Esophagus (tissue), 2 donors: Measurements from ENCODE around the gene ICE1. TPM values are rescaled to one million over a fixed set of nuclear protein-coding genes. Genes with fewer than 3 reads are reported as not detected.
"Not testable (repeated sequence)": the region's sequence is repeated elsewhere in the genome, so short reads cannot be mapped to it uniquely, and the experiment has no call there.

Experiments used
- H3K27ac ChIP-seq, 2 donors: one replicate each; pipeline ENCODE4 v1.5.1; 2013; ENCODE audit warnings: low read depth in 2 of 2, mild to moderate bottlenecking in 2 of 2, inconsistent platforms in 1 of 2, low read length in 1 of 2, moderate library complexity in 1 of 2
- H3K27me3 ChIP-seq, 2 donors: one replicate each; pipeline ENCODE4 v1.6.1; 2013; ENCODE audit warnings: low read length in 2 of 2, control low read depth in 1 of 2, mild to moderate bottlenecking in 1 of 2; ENCODE audit not compliant: insufficient read depth in 2 of 2, control insufficient read depth in 1 of 2
- H3K36me3 ChIP-seq, 2 donors: one replicate each; pipeline ENCODE4 v1.6.1; 2013; ENCODE audit warnings: low read length in 1 of 2; ENCODE audit not compliant: control insufficient read depth in 2 of 2, insufficient read depth in 2 of 2
- H3K4me1 ChIP-seq, 2 donors: one replicate each; pipeline ENCODE4 v1.6.1; 2013; ENCODE audit warnings: low read length in 1 of 2; ENCODE audit not compliant: control insufficient read depth in 2 of 2, insufficient read depth in 2 of 2
- H3K4me3 ChIP-seq, 2 donors: one replicate each; pipeline ENCODE4 v1.5.1; 2013; ENCODE audit warnings: low read length in 2 of 2, mild to moderate bottlenecking in 2 of 2, low read depth in 1 of 2, moderate library complexity in 1 of 2
- H3K9me3 ChIP-seq, 2 donors: one replicate each; pipeline ENCODE4 v1.6.1; 2013; ENCODE audit warnings: mild to moderate bottlenecking in 2 of 2, low read depth in 1 of 2, low read length in 1 of 2, moderate library complexity in 1 of 2; ENCODE audit not compliant: control insufficient read depth in 2 of 2, insufficient read depth in 1 of 2
- WGBS, 2 donors: extraction: QIAGEN DNeasy Blood & Tissue Kit; methylation state at CpG; one replicate each; pipeline ENCODE4 v1.1.7; 2013; 5-methylcytosine and 5-hydroxymethylcytosine counted together
- polyA plus RNA-seq, 2 donors: library from polyadenylated mRNA; stranded (reverse); fragments of 200-250 nt; gene quantifications; one replicate each; pipeline ENCODE4 v1.2.3, GENCODE V29; 2013
- donor health status: healthy with polysubstance abuse.
- donor health status: Bipolar disorder and iron deficiency.

The ICE1 gene
- polyA plus RNA-seq, 2 donors, result 3.2 to 4.8 TPM

DNA sequence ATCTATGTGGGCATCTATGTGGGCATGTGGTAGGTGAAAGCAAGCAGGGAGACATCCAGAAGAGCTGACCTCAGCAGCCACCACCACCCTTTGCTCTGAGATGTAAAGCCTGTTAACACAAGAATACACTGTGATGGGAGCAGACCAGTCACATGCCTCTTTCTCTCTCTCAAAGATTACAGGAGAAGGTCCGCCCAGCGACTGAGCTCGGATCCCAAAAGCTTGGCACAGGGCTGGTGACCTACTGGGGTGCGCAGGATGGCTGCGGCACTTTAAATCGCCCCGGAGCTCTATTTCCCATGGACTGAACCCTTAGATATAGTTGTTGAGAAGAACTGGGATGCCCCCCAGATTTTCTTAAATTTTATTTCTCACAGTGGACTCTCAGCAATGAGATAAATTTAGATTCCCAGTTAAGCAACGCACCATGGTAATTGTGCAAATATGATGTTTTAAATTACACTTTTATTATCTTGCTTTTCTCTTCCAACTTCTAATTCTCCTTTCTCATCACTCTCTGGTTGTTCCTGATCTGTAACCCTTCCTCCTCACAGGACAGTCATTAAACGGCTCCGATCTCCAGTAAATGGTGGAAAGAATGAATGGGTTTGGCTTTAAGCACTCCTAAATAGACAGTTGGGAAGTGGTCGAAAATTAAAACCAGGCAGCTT is 37.7 kb upstream of the ICE1 start:
- no peaks in the 10 kb centered on the region for H3K36me3 ChIP-seq
- H3K9me3 ChIP-seq, result no peaks in the 10 kb centered on the region
- no peak overlapping the region for H3K27ac ChIP-seq
- WGBS, 2 donors, result 89 to 90% methylated on average over 11 of the region's 11 CpGs
- H3K4me1 ChIP-seq, result no peaks in the 10 kb centered on the region
- H3K27me3 ChIP-seq, result no peaks in the 10 kb centered on the region
- no peak overlapping the region for H3K4me3 ChIP-seq

DNA sequence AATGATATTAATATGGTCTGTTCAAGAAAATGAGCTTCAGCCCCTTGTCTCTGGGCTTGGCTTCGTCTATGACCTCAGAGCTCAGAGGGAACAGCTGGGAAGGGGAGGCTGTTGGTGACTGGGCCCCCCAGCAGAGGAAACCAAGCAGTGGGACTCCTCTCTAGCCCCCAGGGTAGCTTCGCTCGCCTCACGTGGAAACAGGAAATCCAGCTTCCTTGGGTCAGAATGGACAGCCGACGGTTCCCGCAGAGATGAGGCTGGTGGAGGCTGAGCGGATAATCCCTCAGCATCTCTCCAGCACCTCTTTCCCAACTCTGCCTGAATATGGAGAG is 37.2 kb upstream of the ICE1 start:
- no peaks in the 10 kb centered on the region for H3K27me3 ChIP-seq
- no peak overlapping the region for H3K27ac ChIP-seq
- H3K9me3 ChIP-seq, result no peaks in the 10 kb centered on the region
- 76 to 80% methylated on average over 8 of the region's 8 CpGs for WGBS, 2 donors
- H3K36me3 ChIP-seq, result no peaks in the 10 kb centered on the region
- H3K4me3 ChIP-seq, result no peak overlapping the region
- no peaks in the 10 kb centered on the region for H3K4me1 ChIP-seq

DNA sequence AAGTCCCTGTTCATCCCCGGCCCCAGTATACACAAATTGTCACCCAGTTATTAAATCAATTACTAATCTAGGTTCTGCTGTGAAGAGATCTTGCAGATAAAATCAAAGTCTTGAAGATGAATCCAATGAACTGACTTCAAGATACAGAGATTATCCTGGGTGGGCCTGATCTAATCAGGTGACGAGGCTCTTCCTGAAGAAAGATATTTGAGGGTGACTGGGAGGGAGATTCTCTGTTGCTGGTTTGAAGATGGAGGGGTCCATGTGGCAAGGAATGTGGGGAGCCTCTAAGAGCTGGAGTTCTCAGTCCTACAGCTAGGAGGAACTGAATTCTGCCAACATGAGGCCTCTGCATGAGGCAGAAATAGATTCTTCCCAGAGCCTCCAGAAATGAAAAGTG is 36.1 kb upstream of the ICE1 start:
- no peaks in the 10 kb centered on the region for H3K27me3 ChIP-seq
- 92 to 96% methylated on average over 2 of the region's 2 CpGs for WGBS, 2 donors
- H3K36me3 ChIP-seq, result no peaks in the 10 kb centered on the region
- no peaks in the 10 kb centered on the region for H3K9me3 ChIP-seq
- no peak overlapping the region for H3K4me3 ChIP-seq
- H3K4me1 ChIP-seq, result no peaks in the 10 kb centered on the region
- no peak overlapping the region for H3K27ac ChIP-seq

DNA sequence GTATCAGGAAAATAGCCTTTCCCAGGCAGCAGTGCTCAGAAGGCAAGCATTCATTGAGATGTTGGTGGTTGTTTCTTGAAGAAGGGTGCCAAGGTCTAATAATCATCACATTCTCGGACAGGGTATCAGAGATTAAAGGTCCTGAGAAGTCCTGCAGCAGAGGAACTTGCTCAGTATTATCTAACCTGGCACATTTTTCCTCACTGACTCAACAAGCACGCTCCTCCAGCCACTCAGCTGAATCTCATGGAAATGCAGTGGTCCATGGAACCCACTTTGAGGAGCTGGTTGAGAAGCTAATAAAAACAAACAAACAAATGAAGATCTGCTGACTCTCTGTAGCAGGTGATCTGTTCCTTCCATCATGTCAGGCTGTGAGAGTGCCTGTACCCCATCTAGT is 35.3 kb upstream of the ICE1 start:
- H3K4me3 ChIP-seq, result no peak overlapping the region
- H3K27me3 ChIP-seq, result no peaks in the 10 kb centered on the region
- no peaks in the 10 kb centered on the region for H3K9me3 ChIP-seq
- H3K36me3 ChIP-seq, result no peaks in the 10 kb centered on the region
- H3K27ac ChIP-seq, result no peak overlapping the region
- no peaks in the 10 kb centered on the region for H3K4me1 ChIP-seq
- WGBS, 2 donors, result 72 to 89% methylated on average over 2 of the region's 2 CpGs

DNA sequence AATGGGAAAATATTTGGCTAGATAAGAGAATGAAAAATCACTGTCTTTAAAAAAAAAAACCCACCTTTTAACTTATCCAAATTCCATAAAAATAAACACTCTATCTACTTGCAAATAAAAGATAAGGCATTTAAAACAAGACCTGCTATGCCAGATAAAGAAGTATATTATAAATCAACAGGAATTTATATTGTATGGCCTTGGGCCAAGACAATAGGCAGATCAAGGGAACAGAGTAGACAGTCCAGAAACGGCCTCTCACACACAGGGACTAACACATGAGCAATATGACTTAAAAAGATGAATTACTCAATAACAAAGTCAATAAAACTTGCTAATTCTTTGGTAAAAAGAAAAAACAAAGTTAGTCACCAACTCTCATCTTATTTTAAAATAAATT is 34.7 kb upstream of the ICE1 start:
- Histone ChIP-seq H3K9me3 (no peaks in the 10 kb centered on the region), H3K27ac (no peak overlapping the region), H3K27me3 (no peaks in the 10 kb centered on the region), H3K4me3 (no peak overlapping the region), H3K4me1 (no peaks in the 10 kb centered on the region), H3K36me3 (no peaks in the 10 kb centered on the region)
- 34 to 39% methylated on average over 1 of the region's 1 CpG for WGBS, 2 donors

DNA sequence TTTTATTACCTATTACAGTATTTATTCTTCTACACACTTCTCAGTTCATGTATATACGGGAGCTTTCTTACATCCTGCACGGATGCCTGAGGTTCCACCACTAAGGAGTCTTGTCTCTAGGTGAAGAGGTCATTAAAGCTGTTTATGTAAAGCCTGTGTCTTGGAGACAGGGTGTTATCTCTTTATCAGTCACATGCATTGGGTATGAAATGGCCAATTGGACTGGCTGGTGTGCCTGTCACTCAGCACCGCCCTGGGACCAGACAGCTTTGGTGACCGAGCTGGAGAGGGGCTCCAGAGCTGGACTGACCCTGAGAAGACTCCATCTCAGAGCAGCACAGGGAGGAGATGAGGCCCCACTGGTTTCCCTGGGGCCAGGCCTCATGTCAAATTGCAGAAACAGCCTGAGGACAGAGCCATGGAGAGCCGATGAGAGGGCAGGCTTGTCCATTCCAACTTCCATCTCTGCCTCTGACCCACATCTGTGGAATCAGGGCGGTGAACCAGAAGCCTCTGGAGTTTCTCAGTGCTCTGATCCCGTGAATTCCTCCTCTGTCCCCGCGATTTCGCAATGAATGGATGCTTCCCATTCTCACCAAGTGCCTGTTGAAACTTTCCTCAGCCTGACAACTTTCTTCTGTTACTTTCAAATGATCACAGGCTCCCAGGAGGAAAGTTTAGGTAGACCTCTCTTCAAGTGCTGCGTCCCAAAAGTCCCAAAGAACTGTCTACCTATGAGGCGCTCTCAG is 32.2 kb upstream of the ICE1 start:
- not testable (repeated sequence) for H3K4me1 ChIP-seq, H3K9me3 ChIP-seq, H3K27me3 ChIP-seq, H3K27ac ChIP-seq, H3K4me3 ChIP-seq, H3K36me3 ChIP-seq
- 90 to 95% methylated on average over 11 to 12 of the region's 12 CpGs for WGBS, 2 donors

DNA sequence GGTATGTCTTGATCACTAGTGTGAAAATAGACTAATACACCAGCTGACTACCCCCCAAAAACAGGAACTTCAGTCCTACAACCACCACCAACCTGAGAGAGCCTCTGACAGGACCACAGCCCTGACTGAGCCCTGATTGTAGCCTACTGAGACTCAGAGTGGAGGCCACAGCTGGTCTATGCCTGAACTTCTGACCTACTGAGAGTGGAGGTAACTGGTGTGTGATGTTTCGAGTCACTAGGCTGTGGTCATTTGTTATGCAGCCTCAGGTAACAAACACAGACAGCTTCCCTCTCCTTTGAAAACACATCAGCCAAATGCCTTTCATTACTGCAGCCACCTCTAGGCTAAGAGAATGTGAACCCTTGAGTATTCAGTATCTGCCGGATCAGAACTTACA is 30.0 kb upstream of the ICE1 start:
- not testable (repeated sequence) for H3K9me3 ChIP-seq, H3K4me1 ChIP-seq, H3K4me3 ChIP-seq, H3K27me3 ChIP-seq, H3K36me3 ChIP-seq, H3K27ac ChIP-seq
- WGBS, 2 donors, result 91 to 98% methylated on average over 2 of the region's 2 CpGs

DNA sequence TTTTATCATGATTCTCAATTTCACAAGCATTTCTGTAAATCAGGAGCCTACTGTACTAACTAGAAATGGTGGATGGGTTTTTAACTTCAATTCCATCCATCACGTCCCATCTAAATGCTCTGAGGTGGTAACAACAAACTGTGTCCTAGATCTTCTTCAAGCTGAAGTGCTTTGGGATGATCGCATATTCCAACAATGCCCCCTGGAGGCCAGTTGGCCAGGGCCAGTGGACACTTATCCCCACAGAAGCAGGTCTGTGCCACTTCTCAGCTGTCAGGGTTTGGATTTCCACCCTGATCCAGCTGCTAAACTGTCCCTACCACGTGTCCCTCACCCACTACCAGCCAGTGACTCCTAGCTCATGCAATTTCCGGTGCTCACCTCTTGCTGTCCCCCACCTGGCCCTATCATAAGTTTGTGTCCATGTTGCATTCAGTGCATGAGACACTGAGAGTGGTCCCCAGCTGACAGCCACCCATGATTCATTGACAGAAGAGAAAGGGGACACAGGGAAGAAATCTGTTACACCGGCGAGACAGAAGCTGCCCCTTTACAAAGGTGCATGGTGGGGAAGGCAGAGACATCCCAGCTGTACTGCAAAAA is 28.0 kb upstream of the ICE1 start:
- not testable (repeated sequence) for H3K27ac ChIP-seq, H3K9me3 ChIP-seq, H3K4me3 ChIP-seq, H3K27me3 ChIP-seq, H3K36me3 ChIP-seq, H3K4me1 ChIP-seq
- WGBS, 2 donors, result 58 to 66% methylated on average over 6 of the region's 6 CpGs

DNA sequence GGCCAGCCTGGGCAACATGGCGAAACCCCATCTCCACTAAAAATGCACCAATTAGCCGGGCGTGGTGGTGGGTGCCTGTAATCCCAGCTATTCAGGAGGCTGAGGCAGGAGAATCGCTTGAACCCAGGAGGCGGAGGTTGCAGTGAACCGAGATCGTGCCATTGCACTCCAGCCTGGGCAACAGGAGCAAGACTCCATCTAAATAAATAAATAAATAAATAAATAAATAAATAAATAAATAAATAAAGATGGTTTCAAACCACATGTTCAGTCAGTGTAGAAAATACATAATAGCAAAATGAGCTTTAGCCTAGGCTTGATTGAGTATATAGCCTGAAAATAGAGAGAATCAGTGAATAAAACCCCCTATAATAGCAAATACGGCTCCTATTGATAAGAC is 27.4 kb upstream of the ICE1 start:
- not testable (repeated sequence) for H3K9me3 ChIP-seq, H3K4me3 ChIP-seq, H3K36me3 ChIP-seq, H3K27ac ChIP-seq, H3K4me1 ChIP-seq, H3K27me3 ChIP-seq
- WGBS, 2 donors, result 84 to 97% methylated on average over 8 of the region's 8 CpGs

DNA sequence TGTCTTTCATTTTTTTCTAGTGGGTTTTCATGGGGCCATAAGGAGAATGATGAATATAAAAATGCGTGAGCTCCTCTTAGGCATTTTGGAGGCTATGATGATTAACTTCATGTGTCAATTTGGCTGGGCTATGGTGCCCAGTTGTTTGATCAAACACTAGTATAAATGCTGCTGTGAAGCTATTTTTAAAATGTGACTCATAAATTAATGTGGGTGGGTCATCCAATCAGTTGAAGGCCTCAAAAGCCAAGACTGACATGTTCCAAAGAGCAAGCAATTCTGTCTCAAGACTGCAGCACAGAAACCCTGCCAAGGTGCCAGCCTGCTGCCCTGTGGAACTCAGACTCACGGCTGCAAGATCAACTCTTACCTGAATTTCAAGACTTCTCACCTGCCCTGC is 24.4 kb upstream of the ICE1 start:
- H3K27me3 ChIP-seq, result no peaks in the 10 kb centered on the region
- no peaks in the 10 kb centered on the region for H3K36me3 ChIP-seq
- WGBS, 2 donors, result 60 to 75% methylated on average over 2 of the region's 2 CpGs
- H3K4me3 ChIP-seq, result no peak overlapping the region
- H3K27ac ChIP-seq, result no peak overlapping the region
- H3K4me1 ChIP-seq, result no peaks in the 10 kb centered on the region
- no peaks in the 10 kb centered on the region for H3K9me3 ChIP-seq
